Aorta (tissue), 5 donors: ENCODE measurements around the gene SH3GLB2. TPM values are rescaled to one million over a fixed set of nuclear protein-coding genes. Genes with fewer than 3 reads are reported as not detected.
"Not testable (repeated sequence)": the region's sequence is repeated elsewhere in the genome, so short reads cannot be mapped to it uniquely, and the experiment has no call there.

Experiments
- ATAC-seq: fragments of 200-7000 bp; cut with Tn5 transposase; one replicate; pipeline ENCODE4 v1.9.1; 2022; ENCODE audit warnings: moderate library complexity; ENCODE audit not compliant: low FRiP score
- DNase-seq, 2 donors: peaks; one replicate each; pipeline ENCODE4 v3.0.0-alpha.2; 2020
- H3K27ac ChIP-seq, 2 donors: one replicate each; pipeline ENCODE4 v1.5.1; 2013; ENCODE audit warnings: low read length in 2 of 2, mild to moderate bottlenecking in 2 of 2, moderate library complexity in 2 of 2, control low read depth in 1 of 2, inconsistent platforms in 1 of 2, low read depth in 1 of 2
- H3K27me3 ChIP-seq, 2 donors: one replicate each; pipeline ENCODE4 v1.6.1; 2013; ENCODE audit warnings: control low read depth in 1 of 2, low read length in 1 of 2, mild to moderate bottlenecking in 1 of 2, moderate library complexity in 1 of 2; ENCODE audit not compliant: insufficient read depth in 2 of 2, control insufficient read depth in 1 of 2
- H3K36me3 ChIP-seq, 2 donors: one replicate each; pipeline ENCODE4 v1.6.1; 2013; ENCODE audit warnings: control low read depth in 1 of 2, low read length in 1 of 2, mild to moderate bottlenecking in 1 of 2; ENCODE audit not compliant: insufficient read depth in 2 of 2, control insufficient read depth in 1 of 2
- H3K4me1 ChIP-seq, 2 donors: one replicate each; pipeline ENCODE4 v1.6.1; 2013; ENCODE audit warnings: low read length in 2 of 2, control low read depth in 1 of 2, mild to moderate bottlenecking in 1 of 2, moderate library complexity in 1 of 2; ENCODE audit not compliant: insufficient read depth in 2 of 2, control insufficient read depth in 1 of 2
- H3K4me3 ChIP-seq, 2 donors: one replicate each; pipeline ENCODE4 v1.5.1; 2013; ENCODE audit warnings: low read length in 2 of 2, control low read depth in 1 of 2, mild to moderate bottlenecking in 1 of 2
- H3K9me3 ChIP-seq: one replicate; pipeline ENCODE4 v1.6.1; 2013; ENCODE audit warnings: mild to moderate bottlenecking, low read length; ENCODE audit not compliant: control insufficient read depth
- WGBS, 2 donors: extraction: QIAGEN DNeasy Blood & Tissue Kit; methylation state at CpG; one replicate each; pipeline ENCODE4 v1.1.7; 2013; 5-methylcytosine and 5-hydroxymethylcytosine counted together
- intact Hi-C, 2 donors: fragments of 100-400 bp; cut with DNase I; formaldehyde crosslinking; loops; one replicate each; pipeline versions ENCODE4 v1.14.2 to v1.15.0; 2022
- polyA plus RNA-seq, 2 donors: library from polyadenylated mRNA; stranded (reverse); fragments of 200-250 nt; gene quantifications; one replicate each; pipeline ENCODE4 v1.2.3, GENCODE V29; 2013
- total RNA-seq, 2 donors: library from RNA; stranded (reverse); fragmentation: NEBNext Ultra II Directional; extraction: Animal tissue kit (Norgen Biotek cat#: 25700); gene quantifications; one replicate each; pipeline ENCODE4 v1.2.1, GENCODE V29; 2021
- donor health status: healthy with polysubstance abuse.
- donor health status: Bipolar disorder and iron deficiency.
- donor health status: DM: no; HTN: no; CAD: no.
- donor health status: DM: no; HTN: no; CAD: no.
- donor health status: DM: yes; HTN: yes; CAD: no.

Gene SH3GLB2
- total and polyA plus RNA-seq, 4 donors = 34.4 to 232 (median 85.8) TPM

DNA sequence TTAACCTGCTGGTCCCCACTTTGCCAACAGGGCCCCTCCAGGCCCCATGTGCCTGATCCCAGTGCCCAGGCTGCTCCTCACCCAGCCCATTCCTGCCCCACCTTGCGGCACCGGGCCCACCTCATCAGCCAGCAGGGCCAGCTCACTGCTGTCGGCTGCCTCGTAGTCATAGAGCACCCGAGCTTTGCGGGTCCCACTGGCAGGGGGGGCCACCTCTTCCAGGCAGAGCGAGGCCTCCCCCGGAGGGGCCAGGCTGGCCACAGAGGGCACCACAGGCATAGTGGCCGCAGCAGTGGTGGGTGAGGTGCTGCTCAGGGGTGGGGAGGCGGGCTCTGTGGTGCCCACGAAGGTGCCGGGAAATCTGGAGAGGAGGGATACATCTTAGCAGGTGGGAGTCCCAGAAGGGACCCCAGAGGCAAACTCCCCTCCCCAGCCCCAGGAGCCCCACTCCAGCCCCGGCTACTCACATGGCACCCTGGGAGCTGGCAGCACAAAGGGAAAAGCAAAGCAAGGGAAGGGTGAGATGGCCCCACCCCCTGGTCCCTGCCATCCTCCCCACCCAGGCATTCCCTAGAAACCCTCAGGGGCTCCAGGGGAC is 19.0 kb downstream of the SH3GLB2 start:
- Histone ChIP-seq H3K4me3 (no peak overlapping the region), H3K9me3 (no peaks in the 10 kb centered on the region), H3K27ac (no peak overlapping the region), H3K4me1 (no peaks in the 10 kb centered on the region), H3K27me3 (no peaks in the 10 kb centered on the region), H3K36me3 (peaks cover 0 to 6% of the 10 kb centered on the region in 2 donors)
- DNase-seq = no peak
- intact Hi-C loops = loop anchor here in 1 of 2 donors (5.0 to 10.0 kb wide), 2 partner anchors 62 to 154 kb away; partner anchors contain the start of genes DOLK and NUP188
- ATAC-seq = no peak
- WGBS, 2 donors = 82 to 87% methylated on average over 13 of the region's 13 CpGs

DNA sequence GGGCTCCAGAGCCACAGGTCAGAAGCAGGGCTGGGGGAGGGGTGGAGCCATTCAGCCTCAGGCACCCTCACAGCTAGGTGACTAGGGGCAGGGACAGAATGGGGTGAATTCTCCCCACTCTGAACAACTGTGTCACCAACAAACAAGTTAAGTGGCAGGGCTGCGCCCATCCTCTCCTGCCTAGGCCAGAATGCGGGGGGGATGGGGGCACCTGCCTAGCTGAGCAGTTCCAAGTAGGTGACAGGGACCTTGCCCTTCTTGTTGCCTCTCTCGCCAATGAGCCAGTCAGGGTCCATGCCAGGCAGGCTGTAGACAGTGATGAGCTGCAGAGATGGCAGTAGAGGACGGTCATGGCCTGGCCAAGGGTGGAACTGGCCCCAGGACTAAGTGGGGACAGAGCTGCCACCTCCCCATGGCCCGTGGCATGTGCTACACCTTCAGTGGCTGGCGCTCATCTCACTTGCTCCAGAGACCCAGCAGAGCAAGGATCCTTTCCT is 19.6 kb downstream of the SH3GLB2 start:
- H3K36me3 ChIP-seq = peaks cover 0 to 4% of the 10 kb centered on the region in 2 donors
- H3K4me3 ChIP-seq = no peak overlapping the region
- intact Hi-C loops = loop anchor here in 1 of 2 donors (5.0 to 10.0 kb wide), 2 partner anchors 61 to 154 kb away; partner anchors contain the start of genes DOLK and NUP188
- H3K27me3 ChIP-seq = no peaks in the 10 kb centered on the region
- ATAC-seq (no peak), DNase-seq (no peak)
- 90% methylated on average over 6 of the region's 6 CpGs for WGBS, 2 donors
- H3K27ac ChIP-seq = no peak overlapping the region
- H3K4me1 ChIP-seq = no peaks in the 10 kb centered on the region
- H3K9me3 ChIP-seq = no peaks in the 10 kb centered on the region

DNA sequence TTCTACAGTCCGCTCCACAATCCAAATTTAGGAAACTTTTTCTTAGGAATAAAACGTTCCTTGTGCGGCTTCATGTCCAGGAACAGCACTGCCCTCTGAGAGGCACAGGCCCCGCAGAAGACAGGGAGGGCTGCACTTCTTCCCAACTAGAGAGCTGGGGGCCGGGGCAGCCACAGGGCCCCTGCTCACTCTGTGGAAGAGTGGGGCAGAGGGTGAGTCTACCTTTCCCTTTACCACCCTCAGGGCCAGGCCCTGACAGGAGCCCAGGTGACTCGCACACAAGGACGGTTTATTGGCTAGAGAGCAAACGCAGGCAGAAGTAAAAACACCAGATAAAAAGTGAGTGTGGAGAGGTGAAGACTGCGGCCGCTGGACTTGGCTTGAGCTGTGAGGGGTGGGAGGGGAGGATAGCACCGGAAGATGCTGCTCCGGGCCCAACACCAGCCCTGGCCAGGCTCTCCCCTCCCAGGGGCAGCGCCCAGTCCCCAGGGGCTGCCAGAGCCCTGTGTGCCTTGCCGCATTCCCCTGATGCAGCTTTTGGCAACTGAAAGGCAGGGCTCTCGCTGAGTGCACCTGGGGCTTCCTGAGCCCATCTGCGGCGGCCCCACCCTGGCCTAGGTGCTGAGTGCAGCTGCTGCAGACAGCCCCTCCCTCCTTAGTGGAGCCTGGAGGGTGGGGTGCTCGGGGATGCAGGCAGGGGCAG is 20.2 kb downstream of the SH3GLB2 start:
- DNase-seq (no peak), ATAC-seq (no peak)
- H3K27ac ChIP-seq = no peak overlapping the region
- intact Hi-C loops = loop anchor here in 1 of 2 donors (5.0 to 10.0 kb wide), 2 partner anchors 61 to 153 kb away; partner anchors contain the start of genes DOLK and NUP188
- WGBS, 2 donors = 61 to 64% methylated on average over 18 of the region's 18 CpGs
- H3K4me1 ChIP-seq = no peaks in the 10 kb centered on the region
- no peaks in the 10 kb centered on the region for H3K9me3 ChIP-seq
- H3K36me3 ChIP-seq = peaks cover 0 to 3% of the 10 kb centered on the region in 2 donors
- H3K27me3 ChIP-seq = no peaks in the 10 kb centered on the region
- no peak overlapping the region for H3K4me3 ChIP-seq

DNA sequence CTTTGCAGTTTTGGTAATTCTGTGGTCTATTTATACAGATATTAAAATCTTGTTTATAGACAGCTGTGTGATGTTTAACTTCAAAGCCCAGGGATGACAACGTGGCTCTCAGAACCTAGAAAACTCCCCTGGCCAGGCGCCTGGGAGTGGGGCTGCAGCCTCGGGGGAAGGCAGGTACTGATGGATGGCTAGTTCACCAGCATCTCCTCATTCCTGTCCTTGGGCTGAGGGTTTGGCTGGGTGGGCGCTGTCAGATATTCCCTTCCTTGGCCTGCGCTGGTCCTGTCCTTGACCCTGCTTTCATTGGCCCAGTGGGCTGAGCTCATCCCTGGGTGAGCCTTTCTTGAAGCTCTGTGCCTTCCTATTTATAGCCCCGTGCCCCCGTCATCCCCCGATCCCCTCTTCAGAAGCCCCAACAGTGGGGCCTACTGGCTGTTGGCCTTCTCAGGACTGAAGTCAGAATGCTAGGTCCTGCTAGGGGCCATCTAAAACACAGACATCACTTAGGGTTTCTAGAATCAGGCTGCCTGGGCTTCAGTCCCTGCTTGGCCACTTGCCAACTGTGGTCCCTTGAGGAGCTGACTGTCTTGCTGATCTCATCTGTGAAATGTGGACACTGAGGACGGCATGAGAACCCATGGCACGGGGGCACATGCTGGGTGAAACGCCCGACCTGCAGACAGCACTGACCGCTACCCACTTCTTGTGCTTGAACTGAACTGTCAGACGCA is 20.9 kb downstream of the SH3GLB2 start:
- H3K27me3 ChIP-seq = no peaks in the 10 kb centered on the region
- H3K4me1 ChIP-seq = no peaks in the 10 kb centered on the region
- ATAC-seq (peak; percentile 3), DNase-seq (peak in 1 of 2 donors; percentile 90)
- 43 to 46% methylated on average over 14 of the region's 14 CpGs for WGBS, 2 donors
- H3K36me3 ChIP-seq = peaks cover 0 to 4% of the 10 kb centered on the region in 2 donors
- no peaks in the 10 kb centered on the region for H3K9me3 ChIP-seq
- intact Hi-C loops = loop anchor here in 1 of 2 donors (5.0 to 10.0 kb wide), 2 partner anchors 60 to 152 kb away; partner anchors contain the start of genes DOLK and NUP188
- H3K27ac ChIP-seq = no peak overlapping the region
- H3K4me3 ChIP-seq = no peak overlapping the region

DNA sequence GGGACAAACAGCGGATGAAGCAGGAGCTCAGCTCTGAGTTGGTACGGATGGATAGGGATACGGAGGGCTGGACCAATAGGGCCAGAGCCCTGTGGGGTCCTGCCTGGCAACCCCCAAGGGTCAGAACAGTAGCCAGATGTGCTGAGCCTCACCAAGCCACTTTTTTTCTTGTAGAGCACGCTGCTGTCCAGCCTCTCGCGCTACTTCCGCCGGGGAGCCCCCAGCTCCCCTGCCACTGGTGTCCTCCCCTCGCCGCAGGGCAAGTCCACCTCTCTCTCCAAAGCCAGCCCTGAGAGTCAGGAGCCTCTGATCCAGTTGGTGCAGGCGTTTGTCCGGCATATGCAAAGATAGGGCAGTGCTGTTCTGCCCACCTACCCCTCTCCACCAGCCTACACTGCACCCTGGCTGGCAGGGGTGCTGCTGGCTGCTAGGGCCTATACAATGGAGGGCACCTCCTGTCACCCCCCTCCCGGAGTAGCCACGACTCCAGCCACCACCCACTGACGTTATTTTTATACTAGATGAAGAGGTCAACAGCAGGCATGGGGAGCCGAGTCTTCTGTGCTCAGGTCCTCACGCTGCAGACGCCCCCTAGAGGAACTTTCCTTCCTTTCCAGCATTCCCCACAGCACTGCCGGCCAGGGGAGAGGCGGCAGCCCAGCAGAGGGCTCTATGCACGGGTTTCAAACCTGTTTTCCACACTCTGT is 21.6 kb downstream of the SH3GLB2 start:
- Histone ChIP-seq H3K27ac (peak overlapping the region in 1 of 2 donors; percentile 1), H3K36me3 (peaks cover 0 to 4% of the 10 kb centered on the region in 2 donors), H3K9me3 (no peaks in the 10 kb centered on the region), H3K4me3 (no peak overlapping the region), H3K27me3 (no peaks in the 10 kb centered on the region), H3K4me1 (no peaks in the 10 kb centered on the region)
- intact Hi-C loops = loop anchor here in 1 of 2 donors (5.0 to 10.0 kb wide), 2 partner anchors 59 to 152 kb away; partner anchors contain the start of genes DOLK and NUP188
- peak; percentile 85 for ATAC-seq
- peak; percentile 65 to 85 for DNase-seq
- 47 to 51% methylated on average over 21 of the region's 21 CpGs for WGBS, 2 donors

DNA sequence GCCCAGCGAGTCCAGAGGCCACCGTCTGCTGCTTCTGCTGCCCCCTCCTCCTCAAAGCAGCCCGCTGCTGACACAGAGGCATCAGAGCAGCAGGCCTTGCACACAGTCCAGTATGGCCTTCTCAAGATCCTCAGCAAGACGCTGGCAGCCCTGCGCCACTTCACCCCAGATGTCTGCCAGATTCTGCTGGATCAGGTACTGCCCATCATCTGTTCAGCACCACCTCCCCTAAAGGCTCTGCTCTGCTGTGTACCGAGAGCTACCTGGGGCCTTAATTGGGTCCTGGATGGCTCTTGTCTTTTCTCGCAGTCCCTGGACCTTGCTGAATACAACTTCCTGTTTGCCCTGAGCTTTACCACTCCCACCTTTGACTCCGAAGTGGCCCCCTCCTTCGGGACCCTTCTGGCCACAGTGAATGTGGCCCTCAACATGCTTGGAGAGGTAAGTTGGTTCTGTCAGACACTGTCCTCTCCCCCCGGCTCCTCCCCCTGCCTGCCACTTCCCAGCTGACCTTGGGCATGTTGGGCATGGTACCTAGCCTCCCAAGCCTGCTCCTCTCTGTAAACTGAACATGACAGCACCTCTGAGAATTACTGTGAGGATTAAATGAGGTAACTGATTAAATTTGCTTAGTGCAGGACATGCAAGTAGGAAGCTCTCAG is 22.7 kb downstream of the SH3GLB2 start:
- peaks cover 0 to 7% of the 10 kb centered on the region in 2 donors for H3K36me3 ChIP-seq

DNA sequence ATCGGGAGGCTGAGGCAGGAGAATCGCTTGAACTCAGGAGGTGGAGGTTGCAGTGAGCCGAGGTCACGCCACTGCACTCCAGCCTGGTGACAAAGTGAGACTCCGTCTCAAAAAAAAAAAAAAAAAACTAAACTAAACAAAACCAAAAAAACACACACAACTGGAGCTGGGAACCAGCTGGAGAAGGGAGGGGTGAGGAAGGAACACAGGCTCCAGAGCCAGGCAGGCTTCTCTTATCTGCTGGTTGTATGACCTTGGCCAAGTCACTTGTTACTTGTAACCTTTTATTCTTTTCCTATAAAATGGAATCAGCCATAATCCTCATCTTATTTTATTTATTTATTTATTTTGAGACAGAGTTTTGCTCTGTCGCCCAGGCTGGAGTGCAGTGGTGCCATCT is 24.0 kb downstream of the SH3GLB2 start:
- intact Hi-C loops = loop anchor here in 1 of 2 donors (10.0 kb wide), 1 partner anchor 149 kb away; no protein-coding TSS in a partner anchor
- not testable (repeated sequence) for H3K27me3 ChIP-seq, H3K9me3 ChIP-seq, H3K36me3 ChIP-seq, H3K4me3 ChIP-seq, H3K4me1 ChIP-seq, ATAC-seq, H3K27ac ChIP-seq
- DNase-seq = peak in 1 of 2 donors; percentile 24
- 84 to 85% methylated on average over 6 of the region's 6 CpGs for WGBS, 2 donors

More for the DNA sequence above, 22.7 kb downstream of the SH3GLB2 start:
- H3K4me1 ChIP-seq = no peaks in the 10 kb centered on the region
- H3K27me3 ChIP-seq = no peaks in the 10 kb centered on the region
- H3K4me3 ChIP-seq = no peak overlapping the region
- no peak overlapping the region for H3K27ac ChIP-seq
- no peaks in the 10 kb centered on the region for H3K9me3 ChIP-seq
- WGBS, 2 donors = 76 to 79% methylated on average over 10 of the region's 10 CpGs
- DNase-seq (peak in 1 of 2 donors; percentile 65), ATAC-seq (no peak)
- intact Hi-C loops = loop anchor here in 1 of 2 donors (5.0 to 10.0 kb wide), 2 partner anchors 58 to 151 kb away; partner anchors contain the start of genes DOLK and NUP188
